Adrenal gland (tissue), 5 donors: ENCODE data around the gene SLC39A1.

Source experiments
- CTCF ChIP-seq, 6 experiments: fragments of 450-650 bp in 4 of 6; fragments of 200-600 bp in 2 of 6; sonication (generic) in 1 of 6; IDR thresholded peaks; 1 replicate in 5 of 6; 2 replicates in 1 of 6; pipeline versions ENCODE4 v1.5.1 to v1.8.0; 2016 to 2021; ENCODE audit warnings: antibody characterized with exemption in 6 of 6, mild to moderate bottlenecking in 2 of 6, moderate library complexity in 1 of 6
- POLR2A ChIP-seq, 2 donors: fragments of 450-650 bp; IDR thresholded peaks; one replicate each; pipeline ENCODE4 v1.6.1; 2017; ENCODE audit warnings: antibody characterized with exemption in 2 of 2, mild to moderate bottlenecking in 2 of 2, moderate library complexity in 1 of 2
- donor health status: DM: no; HTN: no; CAD: no.

- no peak for TF ChIP-seq CTCF (IDR thresholded peaks at IDR 0.05)
- TF ChIP-seq POLR2A (IDR thresholded peaks at IDR 0.05), result no peak
Measured at GRCh38 chr1:153928245-153928644, 35.1 kb downstream of the SLC39A1 start.
